ENCODE data around the gene PRKCA.

Gene PRKCA

DNA sequence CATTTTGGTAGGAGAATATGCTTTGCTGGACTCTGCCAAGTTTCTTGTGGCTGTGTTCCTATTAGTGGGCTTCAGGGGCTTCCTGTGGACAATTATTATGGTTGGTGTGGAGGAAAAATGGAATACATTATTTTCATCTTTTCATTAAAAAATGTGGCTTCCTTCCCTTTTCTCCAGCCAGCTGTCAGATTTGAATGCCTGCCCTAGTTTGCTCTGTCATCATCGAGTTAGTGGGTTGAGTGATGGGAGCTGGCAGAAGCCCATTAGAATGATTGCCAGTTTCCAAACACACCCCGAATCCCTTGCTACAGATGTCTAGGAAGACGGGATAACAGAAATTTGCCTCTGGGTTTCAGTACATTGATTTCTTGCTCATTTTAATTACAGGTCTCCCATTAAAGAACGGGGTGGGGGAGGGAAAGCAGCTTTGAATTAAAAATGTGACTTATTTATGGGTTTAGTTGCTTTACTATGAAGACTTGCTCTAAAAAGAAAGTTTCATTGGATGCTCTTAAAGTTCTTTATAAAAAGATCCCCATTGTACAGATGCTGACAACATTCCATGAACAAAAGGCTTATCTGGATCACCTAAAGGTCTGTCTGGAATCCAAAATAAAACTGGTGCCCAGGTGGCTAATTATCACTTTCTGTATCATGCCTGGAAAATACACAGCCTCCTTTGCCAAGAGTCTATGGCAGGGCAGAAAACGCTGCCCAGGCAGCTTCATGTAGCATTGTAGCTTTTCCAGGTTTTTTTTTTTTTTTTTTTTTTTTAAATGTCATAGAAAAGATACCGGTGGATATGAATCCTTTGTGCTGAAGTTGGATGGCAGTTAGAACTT is 103.6 kb downstream of the PRKCA start:
- Histone ChIP-seq H3K27me3 (ENCODE audit: control insufficient read depth, insufficient read depth, low read length) (no peaks in the 10 kb centered on the region), H3K36me3 (ENCODE audit: control insufficient read depth, insufficient read depth, low read length) (no peaks in the 10 kb centered on the region), H3K9ac (ENCODE audit: low read length) (no peak overlapping the region), H3K4me1 (ENCODE audit: control insufficient read depth, insufficient read depth, low read length) (peaks cover 17% of the 10 kb centered on the region), H3K4me3 (ENCODE audit: low read length) (no peak overlapping the region), H3K27ac (ENCODE audit: low read depth, low read length) (no peak overlapping the region)

DNA sequence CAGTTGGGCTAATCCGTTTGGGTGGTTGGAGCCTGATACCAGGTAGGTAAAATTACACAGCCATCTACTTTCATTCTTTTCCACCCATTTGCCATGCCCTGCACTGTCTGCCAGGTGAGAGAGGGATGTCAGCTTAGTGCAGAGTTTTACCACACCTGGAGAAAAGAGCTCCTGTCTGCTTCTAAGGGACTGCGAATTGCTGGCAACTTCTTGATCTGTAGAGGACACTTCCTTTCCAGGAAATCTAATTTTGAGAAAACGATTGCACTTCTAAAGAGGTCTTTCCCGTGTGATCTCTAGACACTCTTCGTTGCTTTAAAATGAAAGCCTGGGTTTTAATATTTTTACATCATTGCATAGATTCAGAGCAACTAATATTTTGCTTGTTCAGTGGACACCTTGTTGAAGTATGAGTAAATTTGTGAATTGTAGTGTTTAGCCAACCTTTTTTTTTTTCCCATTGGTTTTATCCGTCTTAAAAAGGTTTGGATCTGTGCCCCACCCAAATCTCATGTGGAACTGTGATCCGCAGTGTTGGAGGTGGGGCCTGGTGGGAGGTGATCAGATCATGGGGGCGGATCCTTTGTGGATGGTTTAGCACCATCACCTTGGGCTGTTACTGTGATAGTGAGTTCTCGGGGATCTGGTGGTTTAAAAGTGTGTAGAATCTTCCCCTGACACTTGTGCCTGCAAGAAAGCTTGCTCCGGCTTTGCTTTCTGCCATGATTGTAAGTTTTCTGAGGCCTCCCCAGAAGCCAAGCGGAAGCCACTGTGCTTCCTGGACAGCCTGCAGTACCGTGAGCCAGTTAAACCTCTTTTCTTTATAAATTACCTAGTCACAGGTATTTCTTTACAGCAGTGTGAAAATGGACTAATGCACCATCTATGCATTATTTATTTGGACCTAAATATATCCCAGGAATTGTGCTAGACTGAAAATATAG is 104.6 kb downstream of the PRKCA start:
- no peaks in the 10 kb centered on the region for H3K36me3 ChIP-seq (ENCODE audit: control insufficient read depth, insufficient read depth, low read length)
- peaks cover 17% of the 10 kb centered on the region for H3K4me1 ChIP-seq (ENCODE audit: control insufficient read depth, insufficient read depth, low read length)
- no peaks in the 10 kb centered on the region for H3K27me3 ChIP-seq (ENCODE audit: control insufficient read depth, insufficient read depth, low read length)
- no peak overlapping the region for H3K4me3 ChIP-seq (ENCODE audit: low read length)
- H3K27ac ChIP-seq (ENCODE audit: low read depth, low read length) = no peak overlapping the region
- H3K9ac ChIP-seq (ENCODE audit: low read length) = no peak overlapping the region

DNA sequence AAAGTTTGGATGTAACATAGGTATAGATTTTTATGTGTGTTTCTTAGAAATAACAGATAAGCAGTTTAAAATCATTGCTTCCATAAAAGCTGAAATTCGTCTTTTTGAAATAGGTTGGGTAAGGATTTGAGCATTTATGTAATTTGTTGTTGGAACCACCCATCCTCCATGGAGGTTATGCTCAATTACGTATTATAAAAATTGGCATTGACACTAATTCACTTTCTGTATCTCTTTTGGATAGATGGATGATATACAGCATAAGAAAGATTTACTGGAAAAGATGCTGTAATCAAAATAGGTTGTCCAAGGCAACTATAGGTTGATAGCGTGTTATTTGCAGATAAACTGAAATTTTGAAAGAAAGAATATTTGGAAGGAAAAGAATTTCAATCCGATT is 105.5 kb downstream of the PRKCA start:
- peaks cover 13% of the 10 kb centered on the region for H3K4me1 ChIP-seq (ENCODE audit: control insufficient read depth, insufficient read depth, low read length)
- no peak overlapping the region for H3K9ac ChIP-seq (ENCODE audit: low read length)
- no peaks in the 10 kb centered on the region for H3K36me3 ChIP-seq (ENCODE audit: control insufficient read depth, insufficient read depth, low read length)
- no peak overlapping the region for H3K27ac ChIP-seq (ENCODE audit: low read depth, low read length)
- no peaks in the 10 kb centered on the region for H3K27me3 ChIP-seq (ENCODE audit: control insufficient read depth, insufficient read depth, low read length)
- no peak overlapping the region for H3K4me3 ChIP-seq (ENCODE audit: low read length)

DNA sequence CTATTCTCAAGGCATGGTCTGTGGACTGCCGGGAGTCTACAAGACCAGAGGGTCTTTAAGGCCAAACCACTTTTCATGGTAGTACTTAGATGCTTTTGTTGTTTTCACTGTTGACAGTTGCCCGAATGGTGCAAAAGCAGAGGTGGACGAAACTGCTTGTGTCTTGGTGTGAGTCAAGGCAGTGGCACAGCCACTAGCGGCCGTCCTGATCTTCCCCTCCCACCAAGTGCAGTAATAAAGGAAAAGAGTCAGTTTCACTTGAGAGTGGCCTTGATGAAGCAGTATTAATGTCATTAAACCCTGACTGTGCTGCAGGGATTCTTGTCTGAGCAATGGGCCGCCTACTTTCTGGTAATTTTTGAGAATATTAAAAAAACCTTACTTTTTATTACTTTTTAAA is 109.1 kb downstream of the PRKCA start:
- Histone ChIP-seq H3K36me3 (ENCODE audit: control insufficient read depth, insufficient read depth, low read length) (no peaks in the 10 kb centered on the region), H3K4me3 (ENCODE audit: low read length) (no peak overlapping the region), H3K9ac (ENCODE audit: low read length) (no peak overlapping the region), H3K4me1 (ENCODE audit: control insufficient read depth, insufficient read depth, low read length) (no peaks in the 10 kb centered on the region), H3K27ac (ENCODE audit: low read depth, low read length) (no peak overlapping the region), H3K27me3 (ENCODE audit: control insufficient read depth, insufficient read depth, low read length) (no peaks in the 10 kb centered on the region)

DNA sequence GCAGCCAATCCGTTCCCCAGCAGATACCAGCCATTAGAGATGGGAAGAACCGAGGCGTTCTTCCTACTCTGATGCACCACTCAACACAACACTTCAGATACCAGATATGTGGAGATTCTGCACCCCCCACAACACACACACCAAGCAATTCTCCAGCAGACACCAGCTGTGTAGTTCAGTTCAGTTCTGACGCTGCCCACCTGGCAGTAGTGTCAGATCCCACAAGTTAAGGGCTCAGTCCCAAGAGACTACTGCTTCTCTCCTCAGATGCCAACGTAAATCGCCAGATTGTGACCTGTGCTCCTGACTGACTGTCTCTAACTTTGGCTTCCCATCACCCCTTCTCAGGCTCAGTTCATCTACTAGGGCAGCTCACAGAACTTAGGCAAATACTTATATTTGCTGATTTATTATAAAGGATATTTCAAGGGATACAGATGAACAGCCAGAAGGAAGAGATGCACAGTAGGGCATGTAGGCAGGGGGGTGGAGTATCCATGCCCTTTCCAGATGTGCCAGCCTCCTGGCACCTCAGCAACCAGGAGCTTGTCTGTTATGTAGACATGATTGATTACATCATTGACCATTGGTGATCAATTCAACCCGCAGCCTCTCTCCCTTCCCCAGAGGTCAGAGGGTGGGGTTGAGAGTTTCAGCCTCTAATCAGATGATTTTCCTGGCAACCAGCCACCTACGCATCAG is 110.6 kb downstream of the PRKCA start:
- no peak overlapping the region for H3K27ac ChIP-seq (ENCODE audit: low read depth, low read length)
- no peaks in the 10 kb centered on the region for H3K4me1 ChIP-seq (ENCODE audit: control insufficient read depth, insufficient read depth, low read length)
- H3K9ac ChIP-seq (ENCODE audit: low read length) = no peak overlapping the region
- no peak overlapping the region for H3K4me3 ChIP-seq (ENCODE audit: low read length)
- H3K36me3 ChIP-seq (ENCODE audit: control insufficient read depth, insufficient read depth, low read length) = no peaks in the 10 kb centered on the region
- H3K27me3 ChIP-seq (ENCODE audit: control insufficient read depth, insufficient read depth, low read length) = no peaks in the 10 kb centered on the region

DNA sequence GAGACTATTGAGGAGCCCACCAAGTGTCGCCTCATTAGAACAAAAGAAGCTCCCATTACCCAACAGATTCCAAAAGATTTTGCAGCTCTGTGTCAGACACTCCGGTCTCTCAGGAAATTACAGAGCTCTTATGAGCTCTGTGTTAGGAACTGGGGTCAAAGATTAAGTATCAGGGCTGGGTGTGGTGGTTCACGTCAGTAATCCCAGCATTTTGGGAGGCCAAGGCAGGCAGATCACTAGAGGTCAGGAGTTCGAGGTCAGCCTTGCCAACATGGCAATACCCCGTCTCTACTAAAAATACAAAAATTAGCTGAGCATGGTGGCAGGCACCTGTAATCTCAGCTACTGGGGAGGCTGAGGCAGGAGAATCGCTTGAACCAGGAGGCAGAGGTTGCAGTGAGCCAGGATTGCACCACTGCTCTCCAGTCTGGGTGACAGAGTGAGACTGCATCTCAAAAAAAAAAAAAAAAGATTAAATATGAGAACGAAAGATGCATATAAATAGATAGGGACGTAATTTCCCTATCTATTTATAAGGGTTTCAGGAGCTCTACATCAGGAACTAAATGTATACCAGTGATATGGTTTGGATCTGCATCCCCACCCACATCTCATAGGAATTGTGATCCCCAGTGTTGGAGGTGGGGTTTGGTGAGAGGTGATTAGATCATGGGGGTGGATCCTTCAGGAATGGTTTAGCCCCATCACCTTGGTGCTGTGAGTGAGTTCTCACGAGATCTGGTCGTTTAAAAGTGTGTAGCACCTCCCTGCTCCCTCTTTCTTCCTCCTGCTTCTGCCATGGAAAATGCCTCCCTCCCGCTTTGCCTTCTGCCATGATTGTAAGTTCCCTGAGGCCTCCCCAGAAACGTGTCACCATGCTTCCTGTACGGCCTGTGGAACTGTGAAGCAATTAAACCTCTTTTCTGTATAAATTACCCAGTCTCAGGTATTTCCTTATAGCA is 111.4 kb downstream of the PRKCA start:
- H3K36me3 ChIP-seq (ENCODE audit: control insufficient read depth, insufficient read depth, low read length) = no peaks in the 10 kb centered on the region
- H3K4me1 ChIP-seq (ENCODE audit: control insufficient read depth, insufficient read depth, low read length) = no peaks in the 10 kb centered on the region
- H3K9ac ChIP-seq (ENCODE audit: low read length) = no peak overlapping the region
- H3K27ac ChIP-seq (ENCODE audit: low read depth, low read length) = no peak overlapping the region
- no peaks in the 10 kb centered on the region for H3K27me3 ChIP-seq (ENCODE audit: control insufficient read depth, insufficient read depth, low read length)
- H3K4me3 ChIP-seq (ENCODE audit: low read length) = no peak overlapping the region

DNA sequence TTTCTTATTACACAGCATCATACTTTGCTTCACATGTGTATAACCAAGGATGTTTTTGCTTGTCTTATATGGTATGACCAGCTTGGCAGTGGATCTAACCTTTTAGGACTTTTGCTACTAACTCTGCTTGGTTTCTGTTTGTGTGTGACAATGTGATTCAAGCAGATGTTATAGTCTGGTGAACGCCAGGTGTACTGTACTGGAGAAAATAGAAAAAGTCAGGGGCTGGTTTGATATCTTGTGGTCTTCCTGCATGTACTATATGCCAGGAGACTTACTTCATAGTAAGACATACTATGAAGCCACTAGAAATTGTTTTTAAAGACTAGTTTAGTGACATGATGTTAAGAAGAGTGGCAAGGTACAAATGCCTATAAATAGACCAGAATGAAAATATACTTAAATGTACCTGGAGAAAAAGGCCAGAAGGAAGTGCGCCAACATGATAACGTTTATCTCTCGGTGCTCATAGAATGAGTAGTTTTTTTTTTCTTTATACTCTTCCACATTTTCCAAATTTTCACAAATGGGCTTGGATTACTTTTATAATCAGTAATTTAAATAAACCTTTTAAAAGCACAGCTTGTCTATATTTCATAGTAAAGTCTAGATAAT is 112.3 kb downstream of the PRKCA start:
- Histone ChIP-seq H3K9ac (ENCODE audit: low read length) (no peak overlapping the region), H3K4me1 (ENCODE audit: control insufficient read depth, insufficient read depth, low read length) (no peaks in the 10 kb centered on the region), H3K27ac (ENCODE audit: low read depth, low read length) (no peak overlapping the region), H3K4me3 (ENCODE audit: low read length) (no peak overlapping the region), H3K36me3 (ENCODE audit: control insufficient read depth, insufficient read depth, low read length) (no peaks in the 10 kb centered on the region), H3K27me3 (ENCODE audit: control insufficient read depth, insufficient read depth, low read length) (no peaks in the 10 kb centered on the region)

DNA sequence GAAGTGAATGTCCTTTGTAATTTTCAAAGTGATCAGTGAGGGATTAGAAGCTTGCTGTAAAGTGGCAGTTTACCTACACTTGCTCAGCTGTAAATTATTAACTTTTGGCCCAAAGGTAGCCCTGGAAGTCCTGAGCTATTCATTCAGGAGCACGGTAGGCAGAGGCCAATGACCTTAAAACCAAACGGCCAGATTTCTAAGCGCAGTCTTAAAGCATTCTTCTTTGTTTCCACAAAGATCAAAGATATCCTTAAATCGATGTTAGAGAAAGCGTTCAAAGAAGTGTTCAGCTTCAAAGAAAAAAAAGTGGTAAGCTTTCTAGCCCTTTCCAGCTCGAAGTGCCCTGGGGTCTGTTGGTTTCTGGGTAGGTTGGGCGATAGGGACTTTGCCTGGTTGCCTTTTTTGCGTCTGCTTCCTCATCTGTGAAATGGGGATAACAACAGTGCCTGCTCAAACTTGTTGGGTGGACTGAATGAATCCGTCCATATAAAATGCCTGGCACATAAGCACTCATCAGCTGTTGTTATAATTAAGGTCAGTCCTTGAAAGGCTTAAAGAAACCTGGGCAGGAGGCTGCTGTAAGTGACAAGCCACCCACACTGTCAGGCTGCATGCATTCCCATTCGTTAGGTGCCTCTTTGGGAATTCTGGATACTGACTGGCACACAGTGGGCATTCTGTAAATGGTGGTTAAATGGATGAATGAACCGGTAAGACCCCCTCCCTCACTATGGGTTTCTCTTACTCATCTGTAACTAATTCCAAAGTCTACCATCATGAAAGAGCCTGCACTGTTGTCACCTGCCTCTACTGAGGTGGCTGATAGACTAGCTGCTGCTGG is 113.2 kb downstream of the PRKCA start:
- Histone ChIP-seq H3K36me3 (ENCODE audit: control insufficient read depth, insufficient read depth, low read length) (no peaks in the 10 kb centered on the region), H3K4me3 (ENCODE audit: low read length) (no peak overlapping the region), H3K4me1 (ENCODE audit: control insufficient read depth, insufficient read depth, low read length) (no peaks in the 10 kb centered on the region), H3K27me3 (ENCODE audit: control insufficient read depth, insufficient read depth, low read length) (no peaks in the 10 kb centered on the region), H3K27ac (ENCODE audit: low read depth, low read length) (no peak overlapping the region), H3K9ac (ENCODE audit: low read length) (no peak overlapping the region)

DNA sequence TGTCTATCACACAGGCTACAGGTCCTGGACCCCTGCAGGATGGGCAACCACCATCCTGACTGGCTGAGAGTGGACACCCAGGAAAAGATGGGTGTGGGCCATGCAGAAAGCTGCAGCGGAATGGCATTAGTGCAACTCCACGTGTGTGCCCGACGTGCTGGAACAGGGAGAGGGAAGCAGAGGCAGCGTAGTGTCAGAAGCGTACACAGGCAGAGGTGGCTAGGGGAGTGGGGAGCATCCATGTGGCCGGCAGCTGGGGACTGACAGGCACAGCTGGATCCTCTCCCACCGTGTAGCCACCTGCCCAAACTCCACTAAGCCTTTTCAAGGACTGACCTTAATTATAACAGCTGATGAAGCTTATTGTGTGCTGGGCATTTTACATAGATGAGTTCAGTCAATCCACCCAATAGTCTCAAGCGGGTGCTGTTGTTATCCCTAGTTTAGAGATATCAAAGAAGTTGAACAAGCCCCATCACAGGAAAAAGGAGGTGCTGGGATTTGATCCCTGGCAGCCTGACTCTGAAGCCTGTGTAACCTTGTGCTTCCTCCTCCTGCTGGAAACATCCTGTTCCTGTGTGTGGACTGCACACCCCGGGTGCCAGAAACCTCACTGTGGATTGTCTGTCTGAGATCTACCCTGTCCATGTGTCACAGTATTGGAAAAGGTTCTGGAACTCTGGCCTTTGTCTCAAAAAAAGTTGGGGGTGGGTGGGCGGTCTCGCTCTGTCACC is 114.0 kb downstream of the PRKCA start:
- Histone ChIP-seq H3K4me3 (ENCODE audit: low read length) (no peak overlapping the region), H3K9ac (ENCODE audit: low read length) (no peak overlapping the region), H3K27me3 (ENCODE audit: control insufficient read depth, insufficient read depth, low read length) (no peaks in the 10 kb centered on the region), H3K4me1 (ENCODE audit: control insufficient read depth, insufficient read depth, low read length) (no peaks in the 10 kb centered on the region), H3K27ac (ENCODE audit: low read depth, low read length) (no peak overlapping the region), H3K36me3 (ENCODE audit: control insufficient read depth, insufficient read depth, low read length) (no peaks in the 10 kb centered on the region)

DNA sequence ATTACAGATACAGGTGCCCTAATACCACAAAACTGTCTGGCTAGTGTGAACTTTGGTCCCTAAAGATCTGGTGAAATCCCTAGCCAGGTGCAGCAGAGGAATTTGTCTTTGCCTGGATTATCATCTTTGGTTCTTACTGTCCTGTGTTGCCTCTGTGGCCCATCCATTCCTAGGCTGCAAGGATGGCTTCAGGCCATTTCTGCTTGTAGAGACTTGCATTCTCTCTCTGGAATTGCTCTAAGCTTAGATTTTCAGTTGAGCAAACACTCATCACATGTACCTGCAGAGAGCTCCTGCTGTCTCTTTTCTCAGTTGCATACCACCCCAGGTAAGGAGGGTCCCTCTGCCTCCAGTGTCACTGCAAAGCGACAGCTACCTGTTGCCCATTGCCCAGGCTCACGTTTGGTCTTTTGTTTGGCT is 114.9 kb downstream of the PRKCA start:
- Histone ChIP-seq H3K4me3 (ENCODE audit: low read length) (no peak overlapping the region), H3K27ac (ENCODE audit: low read depth, low read length) (no peak overlapping the region), H3K27me3 (ENCODE audit: control insufficient read depth, insufficient read depth, low read length) (no peaks in the 10 kb centered on the region), H3K4me1 (ENCODE audit: control insufficient read depth, insufficient read depth, low read length) (no peaks in the 10 kb centered on the region), H3K36me3 (ENCODE audit: control insufficient read depth, insufficient read depth, low read length) (no peaks in the 10 kb centered on the region), H3K9ac (ENCODE audit: low read length) (no peak overlapping the region)

Data from rectal smooth muscle tissue (tissue), 1 donor.